NB4 (cell line): Measurements from ENCODE around the gene DLG2.

Experiments
- DNase-seq: peaks from one replicate; pipeline ENCODE4 v3.0.0; 2010; ENCODE audit warnings: low read depth
- H3K4me3 ChIP-seq: one replicate; pipeline ENCODE4 v1.5.1; 2011; ENCODE audit warnings: mild to moderate bottlenecking, low read depth, low read length, moderate library complexity
- CTCF ChIP-seq: IDR thresholded peaks from one replicate; pipeline ENCODE4 v1.5.1; 2012; ENCODE audit warnings: low read depth, low read length
- MAX ChIP-seq: IDR thresholded peaks from 2 replicates; pipeline ENCODE4 v1.6.1; 2011; ENCODE audit warnings: low read depth, low read length
- MYC ChIP-seq: IDR thresholded peaks from 2 replicates; pipeline ENCODE4 v1.6.1; 2011; ENCODE audit warnings: low read depth, low read length
- POLR2A ChIP-seq: IDR thresholded peaks from 2 replicates; pipeline ENCODE4 v1.6.1; 2011; ENCODE audit warnings: mild to moderate bottlenecking; ENCODE audit not compliant: insufficient read length; ENCODE audit errors: extremely low read depth

The DLG2 gene

GRCh38 chr11:84829162-84829561 is 798.0 kb downstream of the DLG2 start:
- no peak overlapping the region for H3K4me3 ChIP-seq
- no peak for DNase-seq
- TF ChIP-seq CTCF, result no peak
- no peak for TF ChIP-seq MAX
- no peak for TF ChIP-seq MYC
- no peak for TF ChIP-seq POLR2A

GRCh38 chr11:84828616-84829015 is 798.5 kb downstream of the DLG2 start:
- no peak for TF ChIP-seq MAX
- no peak for TF ChIP-seq CTCF
- TF ChIP-seq POLR2A, result no peak
- TF ChIP-seq MYC, result no peak
- H3K4me3 ChIP-seq, result no peak overlapping the region
- no peak for DNase-seq

GRCh38 chr11:84825106-84825660 is 802.0 kb downstream of the DLG2 start:
- DNase-seq, result no peak
- no peak overlapping the region for H3K4me3 ChIP-seq
- no peak for TF ChIP-seq MYC
- TF ChIP-seq POLR2A, result no peak
- no peak for TF ChIP-seq MAX
- no peak for TF ChIP-seq CTCF

GRCh38 chr11:84824624-84825023 is 802.5 kb downstream of the DLG2 start:
- no peak for TF ChIP-seq MYC
- TF ChIP-seq CTCF, result no peak
- TF ChIP-seq MAX, result no peak
- no peak for TF ChIP-seq POLR2A
- no peak overlapping the region for H3K4me3 ChIP-seq
- DNase-seq, result peak; percentile 56

- no peak overlapping the region for H3K4me3 ChIP-seq
- no peak for DNase-seq
- TF ChIP-seq POLR2A (no peak), CTCF (no peak), MAX (no peak), MYC (no peak)
Observed at GRCh38 chr11:84819537-84819936, 807.6 kb downstream of the DLG2 start.
